Measurements from ENCODE around the gene MFSD2B.
A peak's percentile ranks its signal among the peaks of the same experiment; 100 is the strongest.
"Not testable (repeated sequence)": the region's sequence is repeated elsewhere in the genome, so short reads cannot be mapped to it uniquely, and the experiment has no call there.

Gene MFSD2B, protein sequence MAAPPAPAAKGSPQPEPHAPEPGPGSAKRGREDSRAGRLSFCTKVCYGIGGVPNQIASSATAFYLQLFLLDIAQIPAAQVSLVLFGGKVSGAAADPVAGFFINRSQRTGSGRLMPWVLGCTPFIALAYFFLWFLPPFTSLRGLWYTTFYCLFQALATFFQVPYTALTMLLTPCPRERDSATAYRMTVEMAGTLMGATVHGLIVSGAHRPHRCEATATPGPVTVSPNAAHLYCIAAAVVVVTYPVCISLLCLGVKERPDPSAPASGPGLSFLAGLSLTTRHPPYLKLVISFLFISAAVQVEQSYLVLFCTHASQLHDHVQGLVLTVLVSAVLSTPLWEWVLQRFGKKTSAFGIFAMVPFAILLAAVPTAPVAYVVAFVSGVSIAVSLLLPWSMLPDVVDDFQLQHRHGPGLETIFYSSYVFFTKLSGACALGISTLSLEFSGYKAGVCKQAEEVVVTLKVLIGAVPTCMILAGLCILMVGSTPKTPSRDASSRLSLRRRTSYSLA

DNA sequence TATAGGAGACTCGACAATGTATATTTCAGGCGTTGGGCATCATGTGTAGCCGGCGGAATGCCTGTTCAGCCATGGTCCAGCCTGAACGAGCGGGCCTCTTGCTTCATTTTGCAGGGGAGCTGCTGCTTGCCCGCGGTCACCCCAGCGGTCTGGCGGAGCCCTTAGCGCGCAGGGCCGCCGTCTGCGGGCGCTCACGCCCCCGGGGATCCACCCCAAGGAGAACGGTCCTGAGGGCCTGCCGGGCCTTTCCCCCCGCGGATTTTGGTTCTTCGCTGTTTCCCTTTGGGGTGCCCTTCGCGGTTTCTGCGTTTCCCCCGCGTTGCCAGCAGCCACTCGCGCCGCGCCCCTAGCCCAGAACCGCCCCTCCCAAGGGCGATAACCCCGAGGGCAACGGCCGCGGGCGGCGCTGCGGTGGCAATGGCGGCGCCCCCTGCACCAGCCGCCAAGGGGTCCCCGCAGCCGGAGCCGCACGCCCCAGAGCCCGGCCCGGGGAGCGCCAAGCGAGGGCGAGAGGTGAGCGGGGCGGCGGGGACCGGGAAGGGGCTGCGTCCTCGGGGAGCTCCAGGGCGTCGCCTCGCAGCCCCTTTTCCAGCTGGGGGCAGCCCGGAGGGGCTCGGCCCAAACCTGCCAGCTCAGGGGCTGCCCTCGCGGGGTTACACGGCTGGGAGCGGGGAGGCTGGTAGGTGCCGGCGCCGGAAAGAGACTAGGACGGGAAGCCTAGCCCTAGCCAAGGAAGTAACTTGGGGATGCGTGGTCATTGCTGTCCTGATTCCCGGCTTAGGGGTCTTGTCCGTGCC is at the start of gene MFSD2B:
MFSD2B (plus strand) TSS at position 406 of the 797 bp plus-strand sequence; CDS start at position 418, 12 bp downstream.
- DNase-seq (ENCODE audit: low spot score) = peak; percentile 71

DNA sequence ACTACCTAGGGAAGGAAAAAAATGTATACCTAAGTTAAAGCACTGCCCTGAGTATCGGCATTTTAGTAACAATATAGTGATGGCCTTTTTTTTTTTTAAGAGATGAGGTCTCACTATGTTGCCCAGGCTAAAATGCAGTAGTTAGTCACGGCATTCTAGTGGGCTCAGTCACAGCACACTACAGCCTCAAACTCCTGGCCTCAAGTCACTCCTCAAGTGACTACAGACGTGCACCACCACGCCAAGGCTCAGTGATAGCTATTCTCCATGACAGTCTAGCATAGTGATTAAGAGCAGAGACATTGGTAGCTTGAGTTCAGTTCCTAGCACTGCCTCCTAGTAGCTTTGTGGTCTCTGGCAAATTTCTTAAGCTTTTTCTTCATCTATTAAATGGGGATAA is 42.0 kb upstream of the MFSD2B start:
- DNase-seq (ENCODE audit: low spot score) = no peak

GRCh38 chr2:23976883-23977282 is 33.0 kb upstream of the MFSD2B start:
- DNase-seq (ENCODE audit: low spot score) = no peak

DNA sequence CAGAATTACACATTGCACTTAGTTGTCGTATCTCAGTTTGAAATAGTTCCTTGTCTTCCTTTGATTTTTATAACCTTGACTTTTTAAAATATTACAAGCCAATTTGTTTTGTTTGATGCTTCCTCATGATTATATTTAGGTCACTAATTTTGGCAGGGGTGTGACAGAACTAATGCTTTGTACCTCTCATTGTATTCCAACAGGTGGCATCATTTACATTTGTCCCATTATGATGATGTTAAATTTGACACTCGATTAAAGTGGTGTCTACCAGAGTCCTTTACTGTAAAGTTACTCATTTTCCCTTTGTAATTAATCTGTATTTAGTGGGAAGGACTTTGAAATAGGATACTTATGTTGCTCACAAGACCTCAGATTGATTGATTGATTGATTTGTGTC is 21.5 kb upstream of the MFSD2B start:
- no peak for DNase-seq (ENCODE audit: low spot score)

- DNase-seq (ENCODE audit: low spot score) = no peak
These were observed 17.0 kb upstream of the MFSD2B start for GRCh38 chr2:23992931-23993330.

- DNase-seq (ENCODE audit: low spot score) = no peak
These were observed 16.1 kb upstream of the MFSD2B start for GRCh38 chr2:23993736-23994269.

DNA sequence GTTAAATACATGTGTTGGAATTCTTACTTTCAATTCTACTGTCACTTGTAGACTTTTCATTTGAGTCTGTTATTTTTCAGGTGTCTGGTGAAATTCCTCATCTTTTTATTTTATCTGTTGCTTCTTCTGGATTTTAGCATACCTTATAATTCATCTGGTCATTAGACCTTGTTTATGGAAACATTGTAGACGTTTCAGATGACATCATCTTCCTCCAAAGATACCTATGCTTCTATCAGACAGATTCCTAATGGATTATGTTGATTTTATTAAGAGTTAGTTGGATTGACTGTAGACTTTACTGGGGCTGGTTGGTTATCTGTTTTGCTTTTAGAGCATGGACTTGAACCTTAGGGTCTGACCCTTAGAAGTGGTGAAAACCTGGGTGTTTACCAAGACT is 15.3 kb upstream of the MFSD2B start:
- no peak for DNase-seq (ENCODE audit: low spot score)

GRCh38 chr2:24007693-24008092 is 2.2 kb upstream of the MFSD2B start:
- no peak for DNase-seq (ENCODE audit: low spot score)

GRCh38 chr2:24008672-24009366 is 1.1 kb upstream of the MFSD2B start:
- DNase-seq (ENCODE audit: low spot score) = no peak

DNA sequence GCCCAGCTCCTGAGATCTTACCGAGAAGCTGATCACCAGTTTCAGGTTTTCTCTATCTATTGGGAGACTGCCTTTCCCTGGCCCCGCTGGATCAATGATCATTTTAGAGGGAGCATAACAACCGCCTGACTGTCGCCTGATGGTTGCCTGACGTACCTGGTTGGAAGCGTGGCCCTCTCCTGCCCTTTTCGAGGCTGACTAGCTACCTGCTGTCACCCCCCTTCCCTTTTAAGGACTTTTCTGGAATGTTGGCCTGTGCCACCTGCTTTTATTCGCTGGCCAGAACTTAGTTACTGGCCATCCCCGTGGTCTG is 562 bp upstream of the MFSD2B start:
- no peak for DNase-seq (ENCODE audit: low spot score)

- DNase-seq (ENCODE audit: low spot score) = no peak
These were observed 778 bp downstream of the MFSD2B start for GRCh38 chr2:24010477-24011249.

- DNase-seq (ENCODE audit: low spot score) = no peak
These were observed 1.6 kb downstream of the MFSD2B start for GRCh38 chr2:24011250-24012104.

- DNase-seq (ENCODE audit: low spot score) = no peak
These were observed 2.8 kb downstream of the MFSD2B start for GRCh38 chr2:24012521-24013188.

DNA sequence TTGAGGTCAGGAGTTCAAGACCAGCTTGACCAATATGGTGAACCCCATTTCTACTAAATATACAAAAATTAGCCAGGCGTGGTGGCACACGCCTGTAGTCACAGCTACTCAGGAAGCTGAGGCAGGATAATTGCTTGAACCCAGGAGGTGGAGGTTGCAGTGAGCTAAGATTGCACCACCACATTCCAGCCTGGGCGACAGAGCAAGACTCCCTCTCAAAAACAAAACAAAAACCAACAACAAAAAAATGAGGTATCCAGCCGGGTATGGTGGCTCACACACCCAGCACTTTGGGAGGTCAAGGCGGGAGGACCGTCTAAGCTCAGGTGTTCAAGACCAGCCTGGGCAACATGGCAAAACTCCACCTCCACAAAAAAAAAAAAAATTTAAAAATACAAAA is 5.0 kb downstream of the MFSD2B start:
- DNase-seq (ENCODE audit: low spot score) = not testable (repeated sequence)

DNA sequence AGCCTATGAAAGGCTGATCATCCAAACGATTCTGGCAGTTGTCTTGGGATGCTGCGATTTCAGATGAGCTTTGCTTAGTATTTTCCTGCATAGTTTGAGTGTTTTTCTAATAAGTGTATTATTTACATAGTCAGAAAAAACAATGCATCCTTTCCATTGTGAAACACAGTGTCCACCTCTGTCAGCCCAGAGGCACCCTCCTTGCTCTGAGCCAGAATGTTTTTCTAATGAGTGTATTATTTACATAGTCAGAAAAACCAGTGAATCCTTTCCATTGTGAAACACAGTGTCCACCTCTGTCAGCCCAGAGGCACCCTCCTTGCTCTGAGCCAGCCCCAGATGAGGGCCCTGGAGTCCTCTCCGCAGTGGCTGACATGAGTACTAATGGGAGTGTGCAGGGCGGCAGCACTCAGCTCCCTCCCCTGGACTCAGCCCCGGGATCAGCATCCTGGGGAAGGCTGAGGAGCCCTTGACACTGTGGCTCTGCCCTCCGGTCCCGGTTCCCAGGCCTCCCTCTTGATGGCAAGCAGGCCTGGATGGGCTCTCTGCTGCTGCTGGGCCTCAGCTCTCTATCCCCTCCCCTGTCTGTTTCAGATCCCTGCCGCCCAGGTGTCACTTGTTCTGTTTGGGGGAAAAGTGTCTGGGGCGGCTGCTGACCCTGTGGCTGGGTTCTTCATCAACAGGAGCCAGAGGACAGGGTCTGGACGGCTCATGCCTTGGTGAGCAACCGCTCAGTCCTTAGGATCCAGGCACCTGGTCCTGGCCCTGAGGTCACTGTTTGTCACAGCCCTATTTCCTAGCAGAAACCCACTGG is 5.9 kb downstream of the MFSD2B start:
- peak; percentile 45 for DNase-seq (ENCODE audit: low spot score)

DNA sequence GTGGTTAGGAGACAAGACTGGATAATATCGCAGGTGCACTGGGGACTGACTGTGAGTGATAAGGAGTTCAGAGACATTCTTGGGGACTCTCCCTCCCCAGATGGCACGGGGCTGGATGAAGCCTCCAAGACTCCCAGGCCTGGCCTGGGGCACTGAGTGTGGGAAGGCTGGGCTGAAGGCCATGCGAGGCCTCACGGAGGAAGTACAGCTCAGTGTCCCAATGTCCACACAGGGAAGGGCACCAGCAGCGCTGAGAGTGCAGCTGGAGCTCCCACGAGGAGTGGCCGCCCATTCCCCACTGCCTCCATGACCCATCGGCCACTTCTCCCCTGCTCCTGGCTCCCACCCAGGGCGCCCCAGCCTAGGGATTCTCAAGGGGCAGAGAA is 6.5 kb downstream of the MFSD2B start:
- no peak for DNase-seq (ENCODE audit: low spot score)

DNA sequence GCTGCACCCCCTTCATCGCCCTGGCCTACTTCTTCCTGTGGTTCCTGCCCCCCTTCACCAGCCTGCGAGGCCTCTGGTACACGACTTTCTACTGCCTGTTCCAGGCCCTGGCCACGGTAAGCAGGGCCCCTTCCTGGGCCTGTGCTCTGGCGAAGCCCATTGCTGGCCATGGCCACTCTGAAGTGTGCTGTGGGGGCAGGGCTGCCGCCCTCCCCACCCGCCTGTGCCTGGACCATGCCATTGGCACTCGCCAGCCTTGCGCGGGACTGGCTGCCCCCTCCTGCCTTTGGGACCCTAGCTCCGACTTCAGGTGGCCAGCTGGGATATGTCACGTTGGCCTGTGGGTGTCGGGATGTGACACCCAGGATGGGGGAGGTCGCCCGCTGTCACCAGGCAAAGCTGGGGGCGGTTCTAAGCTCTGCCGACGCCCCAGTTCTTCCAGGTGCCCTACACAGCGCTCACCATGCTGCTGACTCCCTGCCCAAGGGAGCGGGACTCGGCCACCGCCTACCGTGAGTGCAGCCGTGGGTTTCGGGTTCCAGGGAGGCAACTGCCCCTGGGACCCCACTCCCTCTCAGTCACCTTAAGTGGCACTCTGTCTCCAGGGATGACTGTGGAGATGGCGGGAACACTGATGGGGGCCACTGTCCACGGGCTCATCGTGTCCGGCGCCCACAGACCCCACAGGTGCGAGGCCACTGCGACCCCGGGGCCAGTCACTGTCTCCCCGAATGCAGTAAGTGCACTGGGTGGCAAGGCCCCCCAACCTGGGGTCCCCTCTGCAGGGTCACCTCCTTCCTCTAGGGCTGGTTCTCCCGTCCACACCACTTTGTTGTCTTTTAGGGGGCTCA is 7.2 kb downstream of the MFSD2B start:
- no peak for DNase-seq (ENCODE audit: low spot score)

DNA sequence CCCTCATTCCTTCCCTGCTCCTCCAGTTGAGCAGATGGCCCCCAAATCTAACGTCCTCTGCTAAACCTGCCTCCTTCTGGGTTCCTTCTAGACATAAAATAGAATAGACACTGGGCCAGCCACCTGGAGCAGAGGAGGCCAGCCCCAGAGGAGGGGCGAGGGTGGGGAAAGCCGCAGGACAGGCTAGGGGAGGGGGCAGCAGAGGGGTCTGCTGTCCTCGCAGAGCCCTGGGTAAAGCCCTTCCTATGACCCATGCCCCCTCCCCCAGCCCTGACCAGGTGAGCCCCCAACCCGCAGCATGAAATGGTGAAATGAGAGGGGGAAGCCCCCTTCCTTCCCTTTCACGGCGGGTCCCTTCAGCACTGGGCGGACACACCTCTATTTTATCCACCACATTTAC is 7.8 kb downstream of the MFSD2B start:
- DNase-seq (ENCODE audit: low spot score) = no peak

All from iPS-NIHi11 (cell line).